ENCODE results near the gene PDE4D. TPM values are rescaled to one million over a fixed set of nuclear protein-coding genes. Genes with fewer than 3 reads are reported as not detected.

Gene PDE4D
- total and polyA plus RNA-seq, 2 of the 4 experiments (the other 2 are of a cell fraction): 1.4 to 7.9 TPM

- Histone ChIP-seq H3K9me1 (ENCODE audit: insufficient read depth, low read length) (no peaks in the 10 kb centered on the region), H3K4me1 (ENCODE audit: control insufficient read depth, insufficient read depth, low read length) (no peaks in the 10 kb centered on the region), H2BK20ac (ENCODE audit: low read depth, low read length) (no peak overlapping the region), H3K14ac (replicated peaks; ENCODE audit: low read depth, low read length) (no peak overlapping the region), H2AFZ (replicated peaks; ENCODE audit: low read length, poor library complexity) (no peak overlapping the region), H2BK15ac (ENCODE audit: low read depth, low read length) (no peak overlapping the region), H2AK9ac (replicated peaks; ENCODE audit: low read depth, low read length, poor library complexity) (no peak overlapping the region), H4K91ac (ENCODE audit: insufficient read depth, low read depth, low read length) (no peak overlapping the region), H4K8ac (ENCODE audit: low read depth in 2 of 2, low read length in 2 of 2) (no peak overlapping the region), H3K4me2 (ENCODE audit: low read depth, low read length) (no peak overlapping the region), H3K9me3 (ENCODE audit: control insufficient read depth, insufficient read depth, low read length) (no peaks in the 10 kb centered on the region), H3K4ac (ENCODE audit: low read depth, low read length) (no peak overlapping the region), H3K27me3 (ENCODE audit: control insufficient read depth, insufficient read depth, low read length) (no peaks in the 10 kb centered on the region), H2BK5ac (ENCODE audit: low read depth, low read length, poor library complexity, severe bottlenecking) (no peak overlapping the region), H2BK120ac (ENCODE audit: low read depth, low read length) (no peak overlapping the region), H3K36me3 (ENCODE audit: control insufficient read depth, insufficient read depth, low read length) (no peaks in the 10 kb centered on the region), H2AK5ac (ENCODE audit: low read depth, low read length) (no peak overlapping the region), H3K4me3 (ENCODE audit: insufficient read depth, low read depth, low read length) (no peak overlapping the region), H4K20me1 (ENCODE audit: insufficient read depth, low read length) (no peaks in the 10 kb centered on the region), H3K18ac (ENCODE audit: low read depth, low read length) (no peak overlapping the region), H4K5ac (ENCODE audit: low read depth, low read length) (no peak overlapping the region), H3K9ac (ENCODE audit: low read depth, low read length) (no peak overlapping the region), H3K27ac (ENCODE audit: insufficient read depth, low read length) (no peak overlapping the region), H3K79me1 (ENCODE audit: low read depth in 1 of 2, low read length in 2 of 2) (no peaks in the 10 kb centered on the region), H3K23ac (ENCODE audit: low read depth, low read length) (no peak overlapping the region), H3K56ac (ENCODE audit: extremely low read depth, insufficient read depth, low read length) (no peak overlapping the region)
- no CpG with 5 or more reads among the region's 4 CpGs for WGBS, 2 experiments (ENCODE audit: extremely low coverage in 2 of 2, insufficient read length in 1 of 2)
- ChIA-PET CTCF (interaction anchor here (0.6 kb wide), 1 partner anchor 12 kb away, joined by 3 read pairs; no protein-coding TSS in a partner anchor), POLR2A (ENCODE audit: unreplicated experiment) (no interaction called here)
- ATAC-seq (ENCODE audit: low read depth) (no peak), DNase-seq (no peak)
- dilution Hi-C loops (cut with HindIII; ENCODE audit: low sequenced_read_pairs, unreplicated experiment): no loop called here
- in situ Hi-C loops (cut with MboI; ENCODE audit: low sequenced_read_pairs): no loop called here
- TF ChIP-seq SMC3 (IDR thresholded peaks at IDR 0.05; ENCODE audit: low read depth, low read length): no peak
- no peak for TF ChIP-seq MAFK (IDR thresholded peaks at IDR 0.05; ENCODE audit: low read depth, low read length)
- TF ChIP-seq POLR2A (IDR thresholded peaks at IDR 0.05; ENCODE audit: low read depth, low read length): no peak
- TF ChIP-seq NFE2L2 (IDR thresholded peaks at IDR 0.05; ENCODE audit: low read depth, low read length): no peak
- no peak for TF ChIP-seq CHD1 (IDR thresholded peaks at IDR 0.05; ENCODE audit: low read depth, low read length)
- TF ChIP-seq ELK1 (IDR thresholded peaks at IDR 0.05; ENCODE audit: borderline replicate concordance, low read depth, low read length): no peak
- no peak for TF ChIP-seq FOS (IDR thresholded peaks at IDR 0.05; ENCODE audit: low read depth, low read length)
- no peak for TF ChIP-seq RAD21 (IDR thresholded peaks at IDR 0.05; ENCODE audit: low read length)
- TF ChIP-seq USF2 (IDR thresholded peaks at IDR 0.05; ENCODE audit: low read depth, low read length): no peak
- TF ChIP-seq MAZ (IDR thresholded peaks at IDR 0.05; ENCODE audit: borderline replicate concordance, low read depth, low read length): no peak
- TF ChIP-seq BHLHE40 (IDR thresholded peaks at IDR 0.05; ENCODE audit: low read depth, low read length): no peak
- no peak for TF ChIP-seq MXI1 (IDR thresholded peaks at IDR 0.05; ENCODE audit: borderline replicate concordance, low read depth, low read length)
- BruUV-seq (replicated peaks): no TSS peak
- intact Hi-C loops (cut with micrococcal nuclease): no loop called here
Measured at GRCh38 chr5:59264639-59265245, 628.8 kb downstream of the PDE4D start.

Measured in IMR-90 (cell line).